Stomach (tissue), 8 donors: ENCODE results near the gene TLE6. TPM values are rescaled to one million over a fixed set of nuclear protein-coding genes. Genes with fewer than 3 reads are reported as not detected.

ENCODE experiments used
- polyA plus RNA-seq, 3 donors: library from polyadenylated mRNA; stranded (reverse); fragments of 200-250 nt; gene quantifications; one replicate each; pipeline ENCODE4 v1.2.3, GENCODE V29; 2013
- total RNA-seq, 5 donors: library from RNA; depleted of rRNA; stranded (reverse); fragments of >200 nt; gene quantifications; one replicate each; pipeline versions ENCODE4 v1.1.0 to v1.2.3, GENCODE V29; 2014 to 2016
- donor health status: healthy with polysubstance abuse.
- donor health status: Bipolar disorder and iron deficiency.
- donor health status: healthy.

Gene TLE6
- total and polyA plus RNA-seq, 8 donors, result 0.31 to 7.0 (median 2.7) TPM; not detected in 1

Other genes starting within 250 kb of the TLE6 start
- 10 to 100 TPM in 2 of 5 donors, 1 to 10 TPM in 2, not detected in 1; 3.6 to 33.6 (median 16.4) TPM for gene SLC39A3, start 237.5 kb upstream of the TLE6 start, total RNA-seq
- gene SLC39A3, start 237.5 kb upstream of the TLE6 start, polyA plus RNA-seq, result 10 to 100 TPM in 2 of 3 donors, 1 to 10 TPM in 1; 7.3 to 26.7 (median 14.9) TPM
- gene SGTA, start 194.3 kb upstream of the TLE6 start, total RNA-seq, result 100 to 1,000 TPM in 1 of 5 donors, 10 to 100 TPM in 4; 18.5 to 173 (median 41.1) TPM
- gene SGTA, start 194.3 kb upstream of the TLE6 start, polyA plus RNA-seq, result 10 to 100 TPM; 46.1 to 64.8 (median 59.3) TPM
- gene THOP1, start 192.1 kb upstream of the TLE6 start, total RNA-seq, result 100 to 1,000 TPM in 1 of 5 donors, 10 to 100 TPM in 4; 16.1 to 244 (median 50.8) TPM
- gene THOP1, start 192.1 kb upstream of the TLE6 start, polyA plus RNA-seq, result 10 to 100 TPM; 16.2 to 47.9 (median 46.5) TPM
- 10 to 100 TPM in 2 of 5 donors, 1 to 10 TPM in 2, under 1 TPM in 1; 0.58 to 21.4 (median 7.5) TPM for gene ZNF554, start 157.7 kb upstream of the TLE6 start, total RNA-seq
- 1 to 10 TPM; 1.6 to 2.7 (median 2.2) TPM for gene ZNF554, start 157.7 kb upstream of the TLE6 start, polyA plus RNA-seq
- 10 to 100 TPM in 1 of 5 donors, 1 to 10 TPM in 3, under 1 TPM in 1; 0.58 to 11.2 (median 2.6) TPM for gene ZNF555, start 136.1 kb upstream of the TLE6 start, total RNA-seq
- gene ZNF555, start 136.1 kb upstream of the TLE6 start, polyA plus RNA-seq, result 1 to 10 TPM; 1.2 to 2.4 (median 1.9) TPM
- under 1 TPM in 1 of 5 donors, not detected in 4; 0.58 TPM for gene ZNF556, start 110.2 kb upstream of the TLE6 start, total RNA-seq
- gene ZNF556, start 110.2 kb upstream of the TLE6 start, polyA plus RNA-seq, result under 1 TPM in 2 of 3 donors, not detected in 1; 0.19 to 0.23 TPM
- 10 to 100 TPM in 4 of 5 donors, under 1 TPM in 1; 0.89 to 42.0 (median 16.5) TPM for gene ZNF57, start 76.6 kb upstream of the TLE6 start, total RNA-seq
- 10 to 100 TPM in 1 of 3 donors, 1 to 10 TPM in 2; 7.4 to 11.2 (median 9.5) TPM for gene ZNF57, start 76.6 kb upstream of the TLE6 start, polyA plus RNA-seq
- 10 to 100 TPM in 2 of 5 donors, 1 to 10 TPM in 2, under 1 TPM in 1; 0.29 to 65.3 (median 6.5) TPM for gene ZNF77, start 32.6 kb upstream of the TLE6 start, total RNA-seq
- 1 to 10 TPM; 2.0 to 2.4 (median 2.3) TPM for gene ZNF77, start 32.6 kb upstream of the TLE6 start, polyA plus RNA-seq
- 10 to 100 TPM; 13.8 to 92.9 (median 47.2) TPM for gene TLE2, start 51.7 kb downstream of the TLE6 start, total RNA-seq
- 10 to 100 TPM; 21.4 to 24.1 (median 21.8) TPM for gene TLE2, start 51.7 kb downstream of the TLE6 start, polyA plus RNA-seq
- 100 to 1,000 TPM; 126 to 386 (median 264) TPM for gene TLE5, start 84.9 kb downstream of the TLE6 start, total RNA-seq
- 100 to 1,000 TPM; 470 to 688 (median 669) TPM for gene TLE5, start 84.9 kb downstream of the TLE6 start, polyA plus RNA-seq
- gene GNA11, start 116.8 kb downstream of the TLE6 start, total RNA-seq, result 100 to 1,000 TPM in 1 of 5 donors, 10 to 100 TPM in 4; 40.6 to 204 (median 63.4) TPM
- gene GNA11, start 116.8 kb downstream of the TLE6 start, polyA plus RNA-seq, result 10 to 100 TPM; 18.9 to 31.3 (median 25.5) TPM
- 1 to 10 TPM in 2 of 5 donors, under 1 TPM in 1, not detected in 2; 0.45 to 4.8 (median 4.5) TPM for gene GNA15, start 158.5 kb downstream of the TLE6 start, total RNA-seq
- gene GNA15, start 158.5 kb downstream of the TLE6 start, polyA plus RNA-seq, result 10 to 100 TPM in 1 of 3 donors, 1 to 10 TPM in 2; 4.9 to 15.1 (median 7.8) TPM
- 10 to 100 TPM in 2 of 5 donors, 1 to 10 TPM in 1, not detected in 2; 4.6 to 22.2 (median 11.6) TPM for gene S1PR4, start 201.2 kb downstream of the TLE6 start, total RNA-seq
- gene S1PR4, start 201.2 kb downstream of the TLE6 start, polyA plus RNA-seq, result 1 to 10 TPM; 1.3 to 2.3 (median 2.2) TPM
- gene NCLN, start 208.4 kb downstream of the TLE6 start, total RNA-seq, result 100 to 1,000 TPM in 2 of 5 donors, 10 to 100 TPM in 3; 16.7 to 381 (median 93.6) TPM
- 10 to 100 TPM; 42.3 to 45.8 (median 44.6) TPM for gene NCLN, start 208.4 kb downstream of the TLE6 start, polyA plus RNA-seq
- gene CELF5, start 247.1 kb downstream of the TLE6 start, total RNA-seq, result under 1 TPM in 1 of 5 donors, not detected in 4; 0.18 TPM
- under 1 TPM in 1 of 3 donors, not detected in 2; 0.18 TPM for gene CELF5, start 247.1 kb downstream of the TLE6 start, polyA plus RNA-seq